Superior temporal gyrus (tissue), 1 donor: ENCODE results near the gene GIPC3.
"Not testable (repeated sequence)": the region's sequence is repeated elsewhere in the genome, so short reads cannot be mapped to it uniquely, and the experiment has no call there.

Experiments used
- DNase-seq: peaks from one replicate; pipeline ENCODE4 v3.0.0-alpha.2; 2016; ENCODE audit errors: extremely low spot score

The GIPC3 gene

GRCh38 chr19:3618811-3619630 is 33.7 kb downstream of the GIPC3 start:
- DNase-seq: no peak

- DNase-seq: no peak
These were observed 34.3 kb downstream of the GIPC3 start for GRCh38 chr19:3619631-3620012.

DNA sequence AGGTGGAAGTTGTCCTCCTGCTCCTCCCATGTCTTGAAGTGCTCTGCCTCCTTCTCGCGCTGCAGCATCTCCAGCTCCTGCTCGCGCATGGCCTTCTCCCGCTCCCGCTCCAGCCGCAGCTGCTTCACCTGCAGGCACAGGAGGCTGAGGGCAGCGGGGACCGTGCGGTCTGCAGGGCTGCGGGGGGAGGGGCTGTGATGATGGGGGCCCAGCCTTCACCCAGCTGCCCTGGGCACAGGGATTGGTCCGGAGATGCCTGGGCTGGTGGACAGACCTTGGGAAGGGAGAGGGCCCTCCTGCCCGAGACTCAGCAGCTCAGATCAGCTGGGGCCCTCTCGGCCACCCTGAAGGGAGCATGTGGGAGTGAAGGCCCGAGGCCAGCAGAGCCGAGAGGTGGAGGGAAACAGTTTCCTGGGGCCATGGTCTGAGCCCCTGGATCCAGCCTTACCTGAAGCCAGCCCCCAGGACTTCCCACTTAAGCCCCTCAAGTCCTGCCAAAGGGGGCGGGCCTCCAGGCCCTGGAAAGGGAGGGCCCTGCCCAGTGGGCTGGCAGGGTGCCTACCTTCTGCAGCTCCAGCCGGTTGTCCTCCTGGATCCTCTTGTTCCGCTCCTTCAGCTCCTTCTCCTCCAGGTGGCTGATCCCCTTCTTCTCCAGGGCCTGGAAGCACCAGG is 35.0 kb downstream of the GIPC3 start:
- DNase-seq: no peak

GRCh38 chr19:3620817-3621547 is 35.7 kb downstream of the GIPC3 start:
- no peak for DNase-seq

DNA sequence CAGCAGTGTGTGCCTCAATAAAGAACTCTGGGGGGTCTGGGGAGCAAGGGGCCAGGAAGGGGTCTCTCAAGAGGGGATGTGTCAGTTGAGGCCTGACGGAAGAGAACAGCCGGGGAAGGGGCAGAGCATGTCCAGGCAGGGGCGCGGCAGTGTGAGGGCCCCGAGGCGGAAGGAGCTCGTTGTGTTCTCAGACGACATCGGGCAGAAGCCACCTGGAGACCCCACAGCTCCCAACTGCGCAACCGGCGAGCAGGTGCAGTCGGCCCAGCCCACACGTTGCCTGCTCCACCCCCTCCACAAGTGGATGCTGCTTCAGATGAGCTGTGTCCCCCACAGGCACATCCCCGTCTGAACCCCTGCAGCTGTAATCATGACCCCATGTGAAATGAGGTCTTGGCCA is 36.4 kb downstream of the GIPC3 start:
- no peak for DNase-seq

- no peak for DNase-seq
These were observed 36.9 kb downstream of the GIPC3 start for GRCh38 chr19:3622224-3622623.

DNA sequence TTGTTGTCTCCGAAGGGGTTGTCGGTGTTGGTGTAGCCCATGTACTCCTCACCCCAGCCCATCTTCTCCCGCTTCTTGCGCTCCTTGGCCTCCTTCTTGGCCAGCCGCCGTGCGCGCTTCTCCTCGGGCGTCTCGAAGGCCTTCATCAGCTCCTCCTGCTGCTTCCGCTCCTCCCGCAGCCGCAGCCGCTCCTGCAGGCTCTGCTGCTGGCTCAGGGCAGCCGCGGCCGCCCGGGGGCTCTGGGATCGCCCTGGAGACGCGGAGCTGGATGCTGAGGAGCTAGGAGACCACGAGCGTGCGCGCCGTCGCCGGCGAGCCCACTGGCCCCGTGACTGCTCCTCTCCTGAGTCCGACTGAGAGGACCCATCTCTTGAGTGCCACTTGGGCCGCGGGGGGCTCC is 38.4 kb downstream of the GIPC3 start:
- no peak for DNase-seq

DNA sequence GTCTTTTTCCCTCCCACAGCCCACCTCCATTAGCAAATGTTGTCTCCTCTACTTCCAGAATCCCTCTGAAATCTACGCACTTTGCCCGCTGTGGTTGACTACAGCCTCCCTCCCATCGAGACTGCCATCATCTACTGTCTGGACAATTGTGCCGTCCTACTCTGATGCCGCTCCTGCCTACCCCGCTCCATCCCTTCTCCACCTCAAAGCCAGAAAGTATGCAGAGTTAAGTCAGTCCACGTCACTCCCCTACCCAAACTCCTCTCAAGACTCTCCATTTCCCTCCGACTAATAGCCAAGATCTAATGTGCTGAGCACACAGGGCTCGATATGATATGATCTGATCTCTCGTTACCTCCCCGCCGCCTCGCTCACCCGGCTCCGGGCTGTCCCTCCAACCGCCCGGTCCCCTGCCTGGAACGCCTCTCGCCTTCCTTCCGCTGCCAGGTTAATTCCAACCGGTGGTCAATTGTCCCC is 40.8 kb downstream of the GIPC3 start:
- DNase-seq: no peak

GRCh38 chr19:3626473-3627350 is 41.4 kb downstream of the GIPC3 start, which contains the start of gene CACTIN:
TSS of gene CACTIN (minus strand) at chr19:3626790. CDS start at chr19:3626762, 28 bp downstream.
- DNase-seq: peak; percentile 98

DNA sequence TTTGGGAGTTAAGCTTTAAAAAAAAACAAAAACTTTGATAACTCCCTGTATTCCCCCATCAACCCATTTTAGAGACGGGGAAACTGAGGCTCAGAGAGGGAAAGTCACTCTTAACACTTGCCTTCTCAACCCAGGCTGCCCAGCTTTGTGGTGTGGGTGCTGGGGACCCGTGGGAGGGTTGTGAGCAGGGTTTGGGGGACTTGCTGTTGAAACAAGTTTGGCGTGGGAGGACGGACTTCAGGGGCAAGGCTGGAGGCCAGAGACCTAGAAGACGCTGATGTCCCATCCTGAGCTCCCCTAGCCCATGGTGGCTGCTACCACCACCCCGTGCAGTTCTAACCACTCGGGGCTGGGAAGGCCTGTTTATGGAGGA is 42.1 kb downstream of the GIPC3 start:
- DNase-seq: no peak

- DNase-seq: not testable (repeated sequence)
These were observed 43.5 kb downstream of the GIPC3 start for GRCh38 chr19:3628766-3629165.

DNA sequence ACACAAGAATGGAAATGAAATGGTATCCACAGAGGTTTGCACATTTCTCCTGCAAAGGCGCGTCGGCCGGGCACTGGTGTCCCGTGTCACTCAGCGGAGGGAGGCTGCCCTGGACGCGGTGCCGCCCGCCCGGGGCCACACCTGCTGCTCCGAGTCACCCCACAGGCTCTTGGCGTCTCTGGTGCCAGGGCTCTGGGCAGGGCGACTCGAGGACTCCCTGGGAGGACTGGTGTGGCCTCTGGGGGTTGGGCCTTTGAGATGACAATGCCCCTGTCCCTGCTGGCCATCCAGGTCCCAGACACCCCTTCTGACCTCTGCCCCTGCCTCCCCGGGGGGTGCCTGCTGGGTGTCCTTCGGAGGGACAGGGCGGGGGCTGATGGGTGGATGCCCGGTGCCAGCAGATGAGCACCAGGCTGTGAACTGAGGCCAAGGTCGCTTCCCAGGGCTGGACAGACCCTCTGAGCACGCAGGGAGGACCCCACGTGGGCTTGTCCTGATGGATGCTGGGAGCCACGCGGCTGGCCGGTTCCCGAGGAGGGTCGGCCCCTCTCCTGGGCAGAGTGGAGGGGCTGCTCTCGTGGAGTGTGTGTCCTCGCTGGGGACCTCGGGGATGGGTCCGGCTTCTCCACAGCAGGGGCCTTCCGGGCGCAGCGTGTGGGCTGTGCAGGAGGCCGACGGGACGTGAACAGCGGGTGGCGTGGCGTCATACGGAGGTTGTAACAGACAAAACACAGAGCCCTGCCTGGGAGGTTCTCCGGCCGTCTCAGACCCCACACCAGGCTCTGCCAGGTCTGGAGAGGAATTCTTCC is 46.0 kb downstream of the GIPC3 start:
- no peak for DNase-seq

DNA sequence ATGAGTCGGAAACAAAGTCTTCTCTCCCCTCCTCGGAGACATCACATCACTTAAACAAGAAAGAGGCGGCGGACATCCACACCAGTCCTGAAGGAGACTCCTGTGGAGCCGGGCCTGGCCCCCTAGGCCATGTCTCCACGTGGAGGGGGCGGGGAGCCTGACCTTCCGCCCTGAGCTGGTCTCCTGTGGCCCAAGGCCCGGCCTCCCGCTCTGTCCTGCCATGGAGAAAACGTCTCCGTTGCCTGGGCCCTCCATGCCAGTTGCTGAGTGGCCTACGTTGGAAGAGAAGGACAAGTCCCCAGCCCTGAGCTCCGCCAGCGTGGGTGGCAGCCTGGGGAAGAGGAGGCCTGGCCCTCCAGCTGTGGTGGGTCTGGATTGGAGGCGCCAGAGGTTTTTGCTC is 46.8 kb downstream of the GIPC3 start:
- no peak for DNase-seq

DNA sequence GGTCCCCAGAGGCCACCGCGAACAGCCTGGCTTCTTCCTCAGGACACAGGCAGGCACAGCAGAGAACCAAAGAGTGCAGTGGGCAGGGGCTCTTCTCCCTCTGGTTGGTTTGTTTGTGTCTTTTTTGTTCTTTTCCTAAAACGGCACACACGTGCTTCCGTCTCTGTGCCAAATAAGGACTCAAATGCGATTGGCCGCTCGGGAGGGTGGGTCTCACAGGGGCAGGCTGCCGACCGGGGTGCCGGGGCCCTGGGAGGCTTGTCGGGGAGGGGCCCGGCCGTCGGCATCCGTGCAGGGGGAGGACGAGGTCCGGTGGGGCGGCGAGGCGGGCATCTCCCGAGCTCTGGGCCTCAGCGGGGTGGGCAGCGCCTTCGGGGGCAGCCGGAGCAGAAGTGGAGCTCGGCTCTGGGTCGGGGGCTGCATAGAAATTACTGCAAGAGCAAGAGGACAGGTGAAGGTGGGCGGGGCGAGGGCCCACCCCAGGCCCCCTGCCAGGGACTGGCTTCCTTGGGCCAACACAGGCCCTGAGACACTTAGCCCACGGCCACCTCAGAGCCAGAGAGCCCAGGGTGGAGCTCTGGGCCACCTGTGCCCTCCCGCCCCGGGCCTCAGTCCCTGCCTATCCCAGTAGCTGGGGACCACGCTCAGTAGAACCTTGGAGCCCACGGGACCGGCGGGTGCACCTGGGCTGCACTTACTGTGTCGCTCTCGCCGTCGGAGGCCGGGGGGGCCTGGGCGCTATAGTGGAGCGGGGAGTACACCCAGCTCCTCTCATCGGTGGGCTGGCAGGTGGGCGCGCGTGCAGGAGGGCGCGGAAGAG is 47.7 kb downstream of the GIPC3 start:
- peak; percentile 33 for DNase-seq

DNA sequence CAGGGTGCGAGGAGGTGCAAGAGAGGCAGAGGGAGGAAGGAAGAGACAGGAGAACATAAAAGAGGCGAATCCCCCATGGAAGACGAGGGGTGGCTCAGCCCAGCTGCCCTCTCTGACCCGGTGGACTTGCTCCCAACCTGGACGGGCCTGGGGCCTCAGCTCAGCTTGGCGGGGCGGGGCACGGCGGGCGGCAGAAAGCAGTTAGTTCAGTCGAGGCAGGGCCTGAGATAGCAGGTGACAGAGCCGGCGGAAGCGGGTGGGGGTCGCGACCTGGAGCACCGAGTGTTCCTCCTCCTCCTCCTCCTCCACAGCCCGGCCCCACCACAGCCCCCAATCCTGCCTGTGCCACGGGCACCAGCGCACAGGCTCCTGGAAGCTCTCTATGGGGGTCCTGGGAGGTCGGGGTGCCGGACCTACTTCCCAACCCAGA is 48.3 kb downstream of the GIPC3 start:
- DNase-seq: no peak

DNA sequence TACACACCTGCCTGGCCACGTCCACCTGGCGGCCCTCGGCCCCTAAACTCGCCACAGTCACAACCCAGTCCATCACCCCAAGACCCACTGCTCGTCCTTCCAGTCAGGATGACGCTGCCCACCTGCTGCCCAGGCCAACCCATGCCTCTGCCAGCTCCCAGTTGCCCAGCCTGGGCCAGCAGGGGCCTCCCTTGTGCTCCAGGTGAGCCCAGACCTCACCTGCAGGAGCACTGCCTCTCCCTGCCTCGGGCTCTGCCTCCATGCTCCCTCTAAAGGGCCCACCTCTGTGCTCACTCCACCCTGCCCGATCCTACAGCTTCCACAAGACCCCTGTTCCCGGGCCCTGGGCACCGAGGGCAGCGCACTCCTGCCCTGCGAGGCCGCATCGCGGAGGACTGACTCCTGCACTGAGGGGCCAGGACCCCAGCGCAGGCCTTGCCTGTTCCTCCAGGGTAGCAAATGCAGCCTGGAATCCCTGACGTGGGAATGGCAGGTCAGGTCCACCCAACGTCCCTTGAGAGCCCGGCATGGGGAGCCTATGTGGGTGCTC is 49.3 kb downstream of the GIPC3 start:
- no peak for DNase-seq

DNA sequence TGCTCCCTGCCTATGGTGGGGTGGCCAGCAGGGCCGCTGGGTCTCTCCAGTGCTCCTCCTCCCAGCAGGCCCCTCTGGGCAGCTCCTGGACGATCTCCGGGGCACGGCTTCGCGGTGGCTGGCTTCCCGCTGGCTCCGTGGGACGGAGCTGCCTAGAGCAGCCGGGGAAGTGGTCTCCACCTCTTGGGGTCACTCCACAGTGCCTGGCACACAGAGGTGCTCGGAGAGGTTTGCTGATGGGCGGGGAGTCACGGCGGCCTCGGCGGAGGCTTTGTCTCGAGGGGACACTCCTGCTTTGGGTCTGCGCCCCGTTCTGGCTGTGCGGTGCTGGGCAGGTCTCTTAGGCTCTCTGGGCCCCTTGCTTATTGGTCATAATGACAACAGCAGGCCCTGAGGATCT is 51.2 kb downstream of the GIPC3 start:
- DNase-seq: no peak

DNA sequence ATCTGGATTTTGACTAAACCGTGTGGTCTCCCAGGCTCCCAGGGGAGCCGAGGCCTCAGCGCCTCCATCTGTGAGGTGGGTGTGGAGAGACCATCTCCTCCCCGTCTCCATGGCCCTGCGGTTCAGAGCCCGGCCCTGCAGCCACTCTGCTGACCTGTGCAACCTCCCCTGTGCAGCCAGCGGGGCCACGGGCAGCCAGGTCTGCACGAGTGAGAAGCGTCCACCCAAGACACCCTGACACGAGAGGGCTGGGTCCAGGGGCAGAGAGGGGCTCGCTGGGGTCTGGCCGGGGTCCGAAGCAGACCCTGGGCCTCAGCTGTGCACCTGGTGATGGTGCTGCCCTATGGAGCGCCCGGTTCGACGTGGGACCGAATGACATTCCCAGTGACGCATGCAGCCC is 51.7 kb downstream of the GIPC3 start:
- DNase-seq: no peak

DNA sequence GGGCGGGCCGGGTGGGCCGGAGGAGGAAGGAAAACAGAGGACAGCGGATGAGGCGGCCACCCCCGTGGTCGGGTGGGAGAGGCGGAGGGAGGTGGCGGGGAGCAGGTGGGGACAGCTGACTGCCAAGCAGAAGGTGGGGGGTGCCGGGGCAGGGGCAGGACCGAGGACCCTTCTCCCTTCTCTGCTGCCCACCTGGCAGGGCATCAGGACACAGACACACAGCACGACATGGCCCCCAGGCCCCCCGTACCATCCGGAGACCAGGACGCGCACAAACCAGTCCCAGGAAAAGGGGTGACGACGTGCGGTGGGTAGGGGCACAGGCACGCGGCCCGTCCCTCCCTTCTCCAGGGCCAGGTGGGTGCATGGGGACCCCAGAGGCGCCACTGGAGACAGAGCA is 52.3 kb downstream of the GIPC3 start:
- DNase-seq: no peak
